Spleen (tissue), 11 donors: ENCODE results near the gene CTNNBL1. TPM values are rescaled to one million over a fixed set of nuclear protein-coding genes. Genes with fewer than 3 reads are reported as not detected.

Experiments used
- DNase-seq: peaks from one replicate; pipeline ENCODE4 v3.0.0-alpha.2; 2020
- H3K27ac ChIP-seq, 8 donors: fragments of 200-600 bp; sonication (generic) in 7 of 8; 1 replicate in 4 of 8; 2 replicates in 4 of 8; pipeline versions ENCODE4 v1.5.0 to v1.8.0; 2016 to 2021; ENCODE audit warnings: inconsistent platforms in 4 of 8, mild to moderate bottlenecking in 4 of 8, moderate library complexity in 1 of 8
- H3K27me3 ChIP-seq, 7 donors: fragments of 200-600 bp; sonication (generic) in 6 of 7; replicated peaks in 1 of 7; 1 replicate in 4 of 7; 2 replicates in 3 of 7; pipeline versions ENCODE4 v1.5.0 to v1.8.0; 2016 to 2021; ENCODE audit warnings: inconsistent platforms in 3 of 7, mild to moderate bottlenecking in 1 of 7
- H3K36me3 ChIP-seq, 6 donors: fragments of 200-600 bp; sonication (generic) in 5 of 6; 1 replicate in 4 of 6; 2 replicates in 2 of 6; pipeline versions ENCODE4 v1.5.0 to v1.8.0; 2016 to 2021; ENCODE audit warnings: inconsistent platforms in 2 of 6
- H3K4me1 ChIP-seq, 6 donors: fragments of 200-600 bp; sonication (generic) in 5 of 6; 1 replicate in 3 of 6; 2 replicates in 3 of 6; pipeline versions ENCODE4 v1.5.0 to v1.8.0; 2016 to 2021; ENCODE audit warnings: inconsistent platforms in 3 of 6
- H3K4me3 ChIP-seq, 8 donors: fragments of 200-600 bp; sonication (generic) in 7 of 8; 1 replicate in 4 of 8; 2 replicates in 4 of 8; pipeline versions ENCODE4 v1.5.0 to v1.8.0; 2016 to 2021; ENCODE audit warnings: inconsistent platforms in 4 of 8, mild to moderate bottlenecking in 4 of 8, moderate library complexity in 2 of 8
- H3K9me3 ChIP-seq, 8 donors: fragments of 200-600 bp; sonication (generic) in 7 of 8; 1 replicate in 4 of 8; 2 replicates in 4 of 8; pipeline versions ENCODE4 v1.5.0 to v1.8.0; 2016 to 2021; ENCODE audit warnings: inconsistent platforms in 4 of 8
- POLR2A ChIP-seq, 3 donors: fragments of 450-650 bp; IDR thresholded peaks; one replicate each; pipeline ENCODE4 v1.5.1; 2017; ENCODE audit warnings: antibody characterized with exemption in 3 of 3, mild to moderate bottlenecking in 1 of 3
- POLR2AphosphoS5 ChIP-seq, 3 donors: sonication (generic); formaldehyde crosslinking; IDR thresholded peaks; one replicate each; pipeline ENCODE4 v1.5.1; 2017; ENCODE audit warnings: antibody characterized with exemption in 3 of 3
- WGBS, 5 donors: extraction: QIAGEN DNeasy Blood & Tissue Kit in 3 of 5; methylation state at CpG; one replicate each; pipeline versions ENCODE4 v1.1.5 to v1.1.7; 2013 to 2018; 5-methylcytosine and 5-hydroxymethylcytosine counted together
- intact Hi-C: fragments of 100-400 bp; cut with DNase I; formaldehyde crosslinking; loops from one replicate; pipeline ENCODE4 v1.15.0; 2023; ENCODE audit warnings: low total_unique reads
- polyA plus RNA-seq, 3 donors: library from polyadenylated mRNA; stranded (reverse); fragments of 200-250 nt; gene quantifications; one replicate each; pipeline ENCODE4 v1.2.1, GENCODE V29; 2013
- total RNA-seq, 7 donors: library from RNA; depleted of rRNA in 3 of 7; stranded (reverse); fragments of >200 nt in 3 of 7; fragmentation: NEBNext Ultra II Directional in 4 of 7; extraction: Animal tissue kit (Norgen Biotek cat#: 25700) in 4 of 7; gene quantifications; one replicate each; pipeline versions ENCODE4 v1.1.0 to v1.2.1, GENCODE V29; 2016 to 2021
- TF ChIP-seq, protein P1 (sequence below), 11 experiments: fragments of 200-600 bp in 7 of 11; fragments of 450-650 bp in 4 of 11; sonication (generic) in 4 of 11; IDR thresholded peaks in 8 of 11; conservative IDR thresholded peaks in 3 of 11; 1 replicate in 7 of 11; 2 replicates in 4 of 11; pipeline versions ENCODE4 v1.4.0 to v1.8.0; 2016 to 2021; ENCODE audit warnings: antibody characterized with exemption in 11 of 11, inconsistent platforms in 4 of 11, mild to moderate bottlenecking in 1 of 11
- donor health status: healthy with polysubstance abuse.
- donor health status: DM: no; HTN: no; CAD: no; lungs with moderate emphysema.
- donor health status: DM: no; HTN: no; CAD: no.
- donor health status: Bipolar disorder and iron deficiency.
- donor health status: healthy.
- donor health status: DM: no; HTN: no; CAD: no.
- donor health status: DM: yes; HTN: yes; CAD: no.

CTNNBL1 gene
- total and polyA plus RNA-seq, 10 donors: 46.5 to 135 (median 82.9) TPM

GRCh38 chr20:37888641-37889040 is 194.8 kb downstream of the CTNNBL1 start:
- no peaks in the 10 kb centered on the region for H3K27me3 ChIP-seq

DNA sequence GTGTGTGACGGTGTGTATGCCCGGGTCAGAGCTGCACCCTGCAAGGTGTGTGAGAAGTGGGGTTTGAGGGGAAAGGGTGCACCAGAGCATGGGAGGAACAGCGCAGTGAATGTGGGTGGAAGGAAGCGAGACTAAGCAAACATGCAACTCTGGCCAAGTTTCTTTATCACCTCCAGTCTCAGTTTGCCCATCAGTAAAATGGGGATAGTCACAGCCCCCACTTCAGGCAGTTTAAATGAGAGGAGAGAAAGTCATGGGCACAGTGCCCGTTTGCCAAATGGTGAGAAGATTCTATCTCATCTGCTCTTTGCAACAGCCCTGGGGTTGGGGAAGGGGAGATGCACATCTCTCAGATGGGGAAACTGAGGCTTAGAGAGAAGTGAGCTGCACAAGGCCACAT is 196.3 kb downstream of the CTNNBL1 start:
- H3K9me3 ChIP-seq: no peaks in the 10 kb centered on the region
- no peak overlapping the region for H3K4me3 ChIP-seq
- peaks cover 0 to 23% (median 18%) of the 10 kb centered on the region in 6 donors for H3K4me1 ChIP-seq
- no peaks in the 10 kb centered on the region for H3K36me3 ChIP-seq
- no peak for TF ChIP-seq POLR2AphosphoS5 (IDR thresholded peaks at IDR 0.05)
- TF ChIP-seq, protein P1, sequence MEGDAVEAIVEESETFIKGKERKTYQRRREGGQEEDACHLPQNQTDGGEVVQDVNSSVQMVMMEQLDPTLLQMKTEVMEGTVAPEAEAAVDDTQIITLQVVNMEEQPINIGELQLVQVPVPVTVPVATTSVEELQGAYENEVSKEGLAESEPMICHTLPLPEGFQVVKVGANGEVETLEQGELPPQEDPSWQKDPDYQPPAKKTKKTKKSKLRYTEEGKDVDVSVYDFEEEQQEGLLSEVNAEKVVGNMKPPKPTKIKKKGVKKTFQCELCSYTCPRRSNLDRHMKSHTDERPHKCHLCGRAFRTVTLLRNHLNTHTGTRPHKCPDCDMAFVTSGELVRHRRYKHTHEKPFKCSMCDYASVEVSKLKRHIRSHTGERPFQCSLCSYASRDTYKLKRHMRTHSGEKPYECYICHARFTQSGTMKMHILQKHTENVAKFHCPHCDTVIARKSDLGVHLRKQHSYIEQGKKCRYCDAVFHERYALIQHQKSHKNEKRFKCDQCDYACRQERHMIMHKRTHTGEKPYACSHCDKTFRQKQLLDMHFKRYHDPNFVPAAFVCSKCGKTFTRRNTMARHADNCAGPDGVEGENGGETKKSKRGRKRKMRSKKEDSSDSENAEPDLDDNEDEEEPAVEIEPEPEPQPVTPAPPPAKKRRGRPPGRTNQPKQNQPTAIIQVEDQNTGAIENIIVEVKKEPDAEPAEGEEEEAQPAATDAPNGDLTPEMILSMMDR (IDR thresholded peaks at IDR 0.05 in 8 of 11, conservative IDR thresholded peaks at IDR 0.05 in 3 of 11): no peak
- DNase-seq: no peak
- 78 to 91% (median 85%) methylated on average over 5 of the region's 5 CpGs for WGBS, 5 donors
- H3K27me3 ChIP-seq: no peaks in the 10 kb centered on the region
- H3K27ac ChIP-seq: no peak overlapping the region
- intact Hi-C loops: no loop called here

More at GRCh38 chr20:37888641-37889040, 194.8 kb downstream of the CTNNBL1 start:
- WGBS, 5 donors: 90 to 95% (median 93%) methylated on average over 10 of the region's 10 CpGs
- Histone ChIP-seq H3K4me1 (peaks cover 0 to 23% (median 18%) of the 10 kb centered on the region in 6 donors), H3K27ac (no peak overlapping the region), H3K9me3 (no peaks in the 10 kb centered on the region), H3K4me3 (no peak overlapping the region), H3K36me3 (no peaks in the 10 kb centered on the region)
- intact Hi-C loops: no loop called here
- no peak for DNase-seq
- TF ChIP-seq POLR2A (IDR thresholded peaks at IDR 0.05) (no peak), POLR2AphosphoS5 (IDR thresholded peaks at IDR 0.05) (no peak)
- TF ChIP-seq, protein P1 (IDR thresholded peaks at IDR 0.05 in 8 of 11, conservative IDR thresholded peaks at IDR 0.05 in 3 of 11): no peak

DNA sequence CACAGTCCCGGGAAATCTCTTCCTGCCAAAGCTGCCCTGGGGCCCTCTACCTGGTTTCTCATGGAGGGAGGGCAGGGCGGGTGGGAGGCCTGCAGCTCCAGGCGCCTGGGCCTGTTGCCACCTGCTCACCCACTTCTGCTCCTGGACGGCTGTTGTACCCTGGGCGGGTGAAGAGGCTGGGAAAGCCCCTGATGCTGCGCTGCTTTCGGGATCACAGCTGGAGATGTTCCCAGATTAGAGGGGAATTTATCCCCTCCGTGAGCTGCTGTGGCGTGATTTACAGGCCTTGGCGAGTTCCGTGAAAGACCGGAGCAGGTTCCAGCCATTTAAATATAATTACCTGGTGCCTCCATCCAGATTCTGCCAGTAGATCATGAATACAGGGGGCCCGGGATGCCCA is 196.8 kb downstream of the CTNNBL1 start:
- DNase-seq: no peak
- H3K9me3 ChIP-seq: no peaks in the 10 kb centered on the region
- no peaks in the 10 kb centered on the region for H3K27me3 ChIP-seq
- H3K36me3 ChIP-seq: no peaks in the 10 kb centered on the region
- peaks cover 0 to 23% (median 18%) of the 10 kb centered on the region in 6 donors for H3K4me1 ChIP-seq
- intact Hi-C loops: no loop called here
- H3K4me3 ChIP-seq: no peak overlapping the region
- no peak overlapping the region for H3K27ac ChIP-seq
- 83 to 87% (median 83%) methylated on average over 13 of the region's 13 CpGs for WGBS, 5 donors
- TF ChIP-seq, protein P1 (IDR thresholded peaks at IDR 0.05 in 8 of 11, conservative IDR thresholded peaks at IDR 0.05 in 3 of 11): no peak
- TF ChIP-seq POLR2AphosphoS5 (IDR thresholded peaks at IDR 0.05): no peak
- TF ChIP-seq POLR2A (IDR thresholded peaks at IDR 0.05): no peak

DNA sequence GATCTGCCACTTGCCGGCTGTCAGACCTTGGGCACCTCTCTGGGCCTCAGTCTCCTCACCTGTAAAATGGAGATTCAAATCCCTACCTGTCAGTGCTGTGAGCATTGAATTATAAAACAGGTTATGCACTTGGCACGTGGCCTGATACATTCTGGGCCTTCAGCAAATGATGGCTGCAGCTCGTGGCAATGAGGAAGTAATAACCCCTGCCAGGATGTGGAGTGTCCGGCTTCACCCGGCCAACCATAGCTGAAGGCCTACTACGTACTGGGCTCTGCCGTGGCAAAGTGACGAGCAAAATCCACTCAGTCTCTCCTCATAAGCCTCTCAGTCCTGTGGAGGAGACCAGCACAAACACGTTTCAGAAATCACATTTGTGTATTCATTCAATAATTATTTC is 198.2 kb downstream of the CTNNBL1 start:
- no peak overlapping the region for H3K4me3 ChIP-seq
- H3K4me1 ChIP-seq: peaks cover 1 to 22% (median 13%) of the 10 kb centered on the region in 6 donors
- H3K27me3 ChIP-seq: no peaks in the 10 kb centered on the region
- WGBS, 5 donors: 41 to 50% (median 47%) methylated on average over 9 of the region's 9 CpGs
- intact Hi-C loops: no loop called here
- H3K9me3 ChIP-seq: no peaks in the 10 kb centered on the region
- DNase-seq: no peak
- TF ChIP-seq, protein P1 (IDR thresholded peaks at IDR 0.05 in 8 of 11, conservative IDR thresholded peaks at IDR 0.05 in 3 of 11): no peak
- TF ChIP-seq POLR2A (IDR thresholded peaks at IDR 0.05) (no peak), POLR2AphosphoS5 (IDR thresholded peaks at IDR 0.05) (no peak)
- no peak overlapping the region for H3K27ac ChIP-seq
- no peaks in the 10 kb centered on the region for H3K36me3 ChIP-seq
